Neutrophil (primary cell): ENCODE results near the gene TRMT61A.

Source experiments
- H3K27ac ChIP-seq: fragments of 200-600 bp; sonication (generic); 2 replicates; pipeline ENCODE4 v1.5.1; 2016; ENCODE audit warnings: mild to moderate bottlenecking, moderate library complexity
- H3K27me3 ChIP-seq: fragments of 200-600 bp; sonication (generic); 2 replicates; pipeline ENCODE4 v1.6.0; 2016; ENCODE audit warnings: mild to moderate bottlenecking
- H3K36me3 ChIP-seq: fragments of 200-600 bp; sonication (generic); 2 replicates; pipeline ENCODE4 v1.5.1; 2017
- H3K4me1 ChIP-seq, 2 experiments: fragments of 200-600 bp in 1 of 2; sonication (generic) in 1 of 2; 1 replicate in 1 of 2; 2 replicates in 1 of 2; pipeline versions ENCODE4 v1.5.1 to v1.6.1; 2013 to 2016; ENCODE audit warnings: low read depth in 1 of 2, low read length in 1 of 2, mild to moderate bottlenecking in 1 of 2, moderate library complexity in 1 of 2; ENCODE audit not compliant: control insufficient read depth in 1 of 2, insufficient read depth in 1 of 2
- H3K4me3 ChIP-seq, 2 experiments: fragments of 200-600 bp in 1 of 2; sonication (generic) in 1 of 2; 1 replicate in 1 of 2; 2 replicates in 1 of 2; pipeline ENCODE4 v1.5.1; 2013 to 2016; ENCODE audit warnings: low read depth in 1 of 2, low read length in 1 of 2, mild to moderate bottlenecking in 1 of 2, moderate library complexity in 1 of 2
- H3K9me3 ChIP-seq: fragments of 200-600 bp; sonication (generic); 2 replicates; pipeline ENCODE4 v1.5.1; 2016
- CTCF ChIP-seq: fragments of 200-600 bp; sonication (generic); IDR thresholded peaks from 2 replicates; pipeline ENCODE4 v1.5.1; 2016; ENCODE audit warnings: antibody characterized with exemption

TRMT61A gene

GRCh38 chr14:103578401-103579075 lies 49.5 kb downstream of the TRMT61A start:
- Histone ChIP-seq H3K36me3 (peaks cover 62% of the 10 kb centered on the region), H3K9me3 (no peaks in the 10 kb centered on the region), H3K27me3 (no peaks in the 10 kb centered on the region)

GRCh38 chr14:103581206-103581605 lies 52.2 kb downstream of the TRMT61A start:
- no peaks in the 10 kb centered on the region for H3K9me3 ChIP-seq
- H3K4me1 ChIP-seq: no peaks in the 10 kb centered on the region
- no peak overlapping the region for H3K4me3 ChIP-seq
- no peaks in the 10 kb centered on the region for H3K27me3 ChIP-seq
- H3K27ac ChIP-seq: no peak overlapping the region
- H3K36me3 ChIP-seq: peaks cover 45% of the 10 kb centered on the region
- TF ChIP-seq CTCF: no peak

More at GRCh38 chr14:103578401-103579075, 49.5 kb downstream of the TRMT61A start:
- H3K27ac ChIP-seq: no peak overlapping the region
- no peaks in the 10 kb centered on the region for H3K4me1 ChIP-seq
- no peak for TF ChIP-seq CTCF
- H3K4me3 ChIP-seq: no peak overlapping the region

- H3K36me3 ChIP-seq: peaks cover 36% of the 10 kb centered on the region
- H3K4me3 ChIP-seq: no peak overlapping the region
- no peak for TF ChIP-seq CTCF
Observed at GRCh38 chr14:103581954-103582703, 53.1 kb downstream of the TRMT61A start.

GRCh38 chr14:103584326-103584915 lies 55.4 kb downstream of the TRMT61A start:
- TF ChIP-seq CTCF: no peak

More at GRCh38 chr14:103581954-103582703, 53.1 kb downstream of the TRMT61A start:
- Histone ChIP-seq H3K4me1 (no peaks in the 10 kb centered on the region), H3K27ac (no peak overlapping the region), H3K9me3 (no peaks in the 10 kb centered on the region), H3K27me3 (no peaks in the 10 kb centered on the region)

More at GRCh38 chr14:103584326-103584915, 55.4 kb downstream of the TRMT61A start:
- no peaks in the 10 kb centered on the region for H3K9me3 ChIP-seq
- H3K27me3 ChIP-seq: no peaks in the 10 kb centered on the region
- no peak overlapping the region for H3K4me3 ChIP-seq
- H3K36me3 ChIP-seq: peaks cover 35% of the 10 kb centered on the region
- H3K4me1 ChIP-seq: no peaks in the 10 kb centered on the region
- no peak overlapping the region for H3K27ac ChIP-seq
